Lung microvascular endothelial cell (primary cell): ENCODE results near the gene FREM1. TPM values are rescaled to one million over a fixed set of nuclear protein-coding genes. Genes with fewer than 3 reads are reported as not detected.

Source experiments
- DNase-seq, 2 donors: peaks; one replicate each; pipeline versions ENCODE4 v3.0.0 to v3.0.0-alpha.2; 2010; ENCODE audit warnings: low read depth in 2 of 2
- total RNA-seq: library from RNA; depleted of rRNA; stranded (reverse); fragments of >200 nt; gene quantifications from 2 replicates; pipeline ENCODE4 v1.2.1, GENCODE V29; 2014

Gene FREM1
- total RNA-seq, 1 donor from 2014 or later, result not detected

DNA sequence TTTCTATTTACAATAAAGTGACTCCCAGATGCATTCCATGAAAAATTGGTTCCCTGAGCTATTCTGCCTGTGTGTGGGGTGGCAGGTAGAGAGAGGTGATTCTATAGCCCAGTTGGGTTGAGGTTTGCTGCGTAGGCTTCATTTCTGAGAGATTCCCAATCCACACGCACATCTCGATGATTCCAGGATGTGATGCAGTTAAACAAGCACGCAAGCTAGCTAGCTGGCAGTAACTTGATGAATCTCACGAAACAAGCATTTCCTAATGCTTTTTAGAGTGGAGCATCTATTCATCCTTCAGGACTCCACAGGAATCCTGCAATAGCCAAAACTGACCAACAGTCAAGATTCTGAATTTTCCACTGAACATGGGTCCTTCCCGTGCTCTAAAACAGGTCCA is 143.9 kb downstream of the FREM1 start:
- peak in 1 of 2 donors; percentile 85 for DNase-seq

DNA sequence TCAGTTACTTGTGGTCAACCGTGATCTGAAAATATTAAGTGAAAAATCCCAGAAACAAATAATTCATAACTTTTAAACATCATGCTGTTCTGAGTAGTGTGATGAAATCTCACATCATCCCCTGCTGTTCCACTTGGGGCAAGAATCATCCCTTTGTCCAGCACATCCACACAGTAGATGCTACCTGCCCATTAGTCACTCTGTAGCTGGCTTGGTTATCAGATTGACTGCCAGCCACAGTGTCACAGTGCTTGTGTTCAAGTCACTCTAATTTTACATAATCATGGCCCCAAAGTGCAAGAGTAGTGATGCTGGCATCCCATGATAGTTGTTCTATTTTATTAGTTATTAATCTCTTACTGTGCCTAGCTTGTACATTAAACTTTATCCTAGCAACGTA is 148.6 kb downstream of the FREM1 start:
- no peak for DNase-seq

DNA sequence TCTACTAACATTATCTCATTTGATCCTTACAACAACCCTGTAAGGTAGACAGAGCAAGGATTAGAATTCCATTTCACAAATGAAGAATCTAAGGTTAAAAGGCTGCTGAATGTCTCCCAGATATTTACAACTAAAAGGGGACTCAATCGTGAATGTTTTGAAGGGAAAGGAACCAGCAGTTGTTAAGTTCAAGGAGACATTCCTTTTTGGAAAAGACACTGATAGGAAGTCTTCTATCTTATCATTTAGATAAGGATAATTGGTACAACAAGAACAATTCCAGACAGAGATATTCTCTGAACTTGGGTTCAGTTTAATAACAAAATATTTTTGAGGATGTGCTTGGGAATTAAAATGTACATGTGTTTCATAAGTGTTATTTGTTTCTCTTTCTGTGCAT is 150.2 kb downstream of the FREM1 start:
- DNase-seq, result no peak

DNA sequence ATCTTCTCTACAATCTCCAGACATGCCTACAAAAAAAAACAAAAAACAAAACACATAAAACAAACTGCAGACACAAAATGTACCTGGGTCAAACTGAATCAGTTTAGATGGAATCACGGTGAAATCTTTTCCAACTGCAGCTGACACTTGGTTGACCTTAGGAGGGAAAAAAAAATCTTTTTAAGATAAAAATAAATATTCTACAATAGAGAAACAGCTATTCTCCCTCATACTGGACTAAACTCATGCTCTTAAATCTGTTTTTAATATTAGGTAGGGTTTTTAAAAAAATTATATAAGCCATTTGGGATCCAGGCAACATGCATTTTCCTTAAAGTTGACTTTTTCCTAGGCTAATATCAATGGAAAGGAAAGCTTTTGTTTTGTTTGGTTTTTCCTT is 153.9 kb downstream of the FREM1 start:
- no peak for DNase-seq

DNA sequence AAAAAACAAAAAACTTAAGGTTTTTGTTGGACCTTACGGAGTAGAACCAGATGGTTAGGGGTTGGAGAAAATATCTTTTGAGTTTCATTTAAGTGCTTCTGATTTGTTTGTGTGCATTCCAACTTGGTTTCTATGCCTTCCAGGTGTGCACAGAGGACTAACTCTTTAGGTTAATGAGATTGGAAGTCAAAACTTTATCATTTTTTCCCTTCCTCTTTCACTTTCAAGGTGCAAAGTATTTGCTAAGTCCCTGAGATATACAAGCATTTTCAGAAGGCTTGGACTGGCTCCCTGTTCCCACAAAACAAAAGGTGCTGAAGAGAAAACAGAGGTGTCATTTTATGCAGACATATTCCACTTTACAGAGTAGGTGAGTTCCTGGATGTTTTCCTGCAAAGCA is 157.4 kb downstream of the FREM1 start:
- DNase-seq, result no peak

DNA sequence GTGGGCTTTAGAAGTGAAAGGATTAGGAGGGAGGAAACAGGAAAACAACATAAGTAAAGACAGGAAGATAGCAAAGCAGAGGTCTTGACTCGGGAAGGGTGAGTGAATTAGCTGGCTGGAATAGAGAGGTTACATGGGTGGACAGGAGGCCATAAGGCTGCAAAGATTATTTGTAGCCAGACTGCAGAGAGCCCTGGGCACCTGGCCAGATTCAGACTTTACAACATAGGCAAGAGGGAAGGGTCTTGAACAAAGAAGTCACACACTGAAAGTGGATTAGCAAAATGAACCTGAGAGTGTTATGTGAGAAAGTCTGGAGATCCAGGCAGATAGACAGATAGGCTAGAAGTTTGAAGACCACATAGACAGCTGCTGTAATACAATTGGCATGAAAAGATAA is 158.0 kb downstream of the FREM1 start:
- DNase-seq, result peak; percentile 88 to 90

DNA sequence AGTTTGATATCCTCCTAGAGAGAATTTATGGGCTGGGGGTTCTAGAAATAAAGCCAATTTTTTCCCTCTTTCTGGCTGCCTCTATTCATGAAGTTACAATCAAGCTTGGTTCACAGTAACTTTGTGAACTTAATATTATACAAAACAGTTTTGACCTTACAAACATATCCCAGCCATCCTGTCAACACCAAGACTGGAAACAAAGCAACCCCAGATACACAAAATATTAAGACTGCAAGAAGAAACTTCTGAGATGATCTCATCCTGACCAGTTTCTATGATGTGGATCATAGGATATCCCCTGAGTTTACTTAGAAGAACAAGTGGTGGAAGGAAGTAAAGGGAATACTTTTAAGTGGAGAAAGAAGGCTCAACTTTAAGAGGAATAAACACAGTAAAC is 159.4 kb downstream of the FREM1 start:
- peak in 1 of 2 donors; percentile 83 for DNase-seq

DNA sequence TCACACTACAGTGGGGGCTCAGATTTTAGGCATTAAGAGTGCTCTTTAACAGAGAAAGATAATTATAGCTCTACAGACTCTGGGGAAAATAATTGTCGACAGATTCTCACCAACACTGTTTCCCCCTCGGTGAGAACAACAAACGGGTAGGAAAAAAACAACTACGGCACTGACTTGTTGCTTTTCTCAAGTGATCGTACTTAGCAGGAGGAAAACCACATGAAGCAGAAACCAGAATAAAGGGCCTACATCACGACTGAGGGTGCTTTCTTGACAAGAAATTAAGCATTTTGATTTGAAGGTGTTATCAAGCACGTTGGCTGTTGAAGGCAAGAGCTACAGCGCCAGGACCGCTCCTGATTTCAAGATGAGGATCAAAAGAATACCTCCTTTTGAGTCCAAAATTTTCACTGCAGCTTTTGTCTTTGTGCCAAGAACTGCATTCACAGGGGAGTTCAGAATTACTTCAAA is 160.5 kb downstream of the FREM1 start:
- DNase-seq, result no peak

DNA sequence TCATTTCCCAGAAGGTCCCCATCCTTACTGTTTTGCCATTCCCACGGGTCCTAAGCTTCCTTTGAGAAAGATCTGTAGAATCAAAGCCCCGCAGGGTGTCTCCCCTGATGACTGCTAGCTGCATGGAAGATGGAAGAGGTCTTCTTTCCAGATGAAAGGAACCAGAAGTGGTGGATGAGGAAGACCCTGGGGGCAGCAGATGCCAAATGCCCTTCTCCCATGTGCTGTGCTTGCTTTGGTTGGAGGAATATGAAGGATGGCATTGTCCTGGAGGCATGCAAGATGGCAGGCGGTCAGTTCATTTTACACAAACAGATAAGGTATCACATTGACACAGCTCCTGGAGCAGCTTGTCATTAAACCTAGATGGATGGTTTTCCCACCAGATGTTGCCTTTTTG is 161.9 kb downstream of the FREM1 start:
- DNase-seq, result no peak

DNA sequence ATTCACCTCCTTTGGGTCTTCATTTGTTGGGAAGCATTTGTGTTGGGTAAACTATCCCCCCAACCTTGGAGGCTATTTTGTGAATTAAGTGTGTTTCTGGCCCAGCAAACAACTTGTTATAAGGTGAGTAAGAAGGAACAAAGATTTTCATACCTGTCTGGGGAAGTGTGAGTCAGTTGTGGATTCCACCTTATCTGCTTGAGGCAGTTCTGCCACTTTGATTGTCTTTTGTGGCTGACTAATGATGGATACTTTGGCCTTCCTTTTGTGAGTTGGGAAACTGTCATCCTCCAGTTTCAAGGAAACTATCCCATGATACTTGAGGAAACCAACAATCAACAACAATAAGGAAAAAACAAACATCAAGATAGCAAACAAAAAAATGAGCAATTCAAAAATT is 163.1 kb downstream of the FREM1 start:
- DNase-seq, result peak in 1 of 2 donors; percentile 18

DNA sequence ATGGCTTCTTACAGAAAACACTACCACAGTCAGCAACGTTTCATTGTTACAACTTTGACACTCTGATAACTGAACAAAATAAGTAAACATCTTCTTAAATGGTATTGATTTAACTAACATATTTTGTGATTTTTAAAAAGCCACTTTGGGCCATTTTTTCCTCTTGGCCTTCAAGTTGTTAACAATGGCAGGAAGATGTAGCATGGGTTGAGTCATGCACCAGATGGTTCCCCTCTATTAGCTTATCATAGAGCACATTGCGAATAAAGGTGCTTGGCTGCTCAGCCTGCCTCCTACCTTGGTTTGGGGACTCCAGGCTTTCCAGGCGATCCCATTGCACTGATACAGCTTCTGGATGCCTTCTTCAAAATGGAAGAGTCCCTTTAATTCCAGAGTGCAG is 163.6 kb downstream of the FREM1 start:
- peak; percentile 57 to 87 for DNase-seq

DNA sequence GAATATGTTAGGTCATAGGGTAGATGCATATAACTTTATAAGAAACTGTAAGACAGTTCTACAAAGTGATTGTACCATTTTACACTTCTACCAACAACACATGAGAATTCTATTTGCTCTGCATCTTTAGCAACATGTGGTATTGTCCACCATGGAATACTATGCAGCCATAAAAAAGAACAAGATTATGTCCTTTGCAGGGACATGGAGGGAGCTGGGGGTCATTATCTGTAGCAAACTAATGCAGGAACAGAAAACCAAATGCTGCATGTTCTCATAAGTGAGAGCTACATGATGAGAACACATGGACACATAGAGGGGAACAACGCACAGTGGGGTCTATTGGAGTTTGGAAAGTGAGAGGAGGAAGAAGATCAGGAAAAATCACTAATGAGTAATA is 165.5 kb downstream of the FREM1 start:
- no peak for DNase-seq

DNA sequence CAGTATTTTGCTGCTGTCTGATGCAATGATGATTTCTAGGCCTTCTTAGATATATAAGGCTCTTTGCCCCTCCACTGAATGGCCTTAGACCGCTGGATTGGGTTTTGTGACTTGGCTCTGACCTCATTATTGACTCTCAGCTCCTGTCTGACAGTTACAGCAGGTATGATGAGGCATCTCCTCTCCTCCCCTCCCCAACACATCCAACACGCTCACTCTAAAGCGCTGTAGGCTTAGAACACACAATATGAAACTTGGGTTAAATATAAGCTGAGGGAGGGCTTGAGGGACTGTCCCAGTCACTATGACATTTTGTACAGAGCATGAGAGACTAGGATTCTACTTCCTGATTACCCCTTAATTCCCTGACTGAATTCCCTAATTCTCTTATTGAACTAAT is 168.9 kb downstream of the FREM1 start:
- no peak for DNase-seq

DNA sequence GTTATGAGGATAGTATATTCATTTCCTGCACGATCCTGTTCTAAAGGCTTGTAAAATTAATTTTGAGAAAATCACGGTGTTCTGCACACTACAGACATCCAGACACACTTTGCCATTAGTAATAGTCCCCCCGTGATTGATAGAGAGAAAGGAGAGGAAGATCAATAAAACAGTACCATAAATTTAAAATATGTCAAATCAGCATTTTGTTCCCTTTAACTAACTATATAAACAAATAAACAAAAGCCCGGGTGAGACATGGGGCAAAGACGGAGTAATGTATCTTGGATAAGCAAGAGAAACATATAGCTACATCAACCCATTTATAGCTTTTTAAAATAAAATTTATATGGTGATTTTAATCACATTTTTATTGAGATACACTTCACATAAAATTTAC is 177.1 kb downstream of the FREM1 start:
- no peak for DNase-seq

DNA sequence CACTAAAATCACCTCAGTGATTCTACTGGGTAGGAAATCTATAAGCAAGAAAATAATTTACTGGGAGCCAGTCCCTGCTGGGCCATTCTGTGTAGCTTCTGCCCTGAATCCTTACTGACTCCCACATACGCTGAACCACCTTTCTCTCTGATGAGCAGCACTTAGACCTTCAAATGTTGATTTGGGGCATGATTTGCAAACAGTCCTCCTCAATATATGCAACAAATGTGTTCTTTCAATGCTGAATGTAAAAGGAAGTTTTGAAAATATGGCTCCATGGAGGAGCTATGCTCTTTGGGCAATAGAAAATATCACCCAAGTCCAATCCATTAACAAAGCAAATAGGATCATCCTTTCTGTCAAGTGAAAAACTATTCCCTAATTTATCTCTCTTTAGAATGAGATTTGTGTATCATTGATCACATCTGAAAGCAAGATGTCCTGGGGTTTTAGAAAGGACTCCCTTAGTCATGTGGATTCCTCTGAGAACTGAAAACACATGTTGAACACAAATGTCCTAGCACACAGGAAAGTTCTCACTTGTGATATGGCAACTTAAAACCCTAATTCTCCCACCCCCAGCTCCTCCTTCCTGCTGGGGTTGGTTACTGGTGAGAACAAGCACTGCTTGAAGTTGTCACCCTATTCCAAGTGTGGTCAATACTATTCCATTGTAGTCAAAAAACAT is 178.8 kb downstream of the FREM1 start:
- no peak for DNase-seq

DNA sequence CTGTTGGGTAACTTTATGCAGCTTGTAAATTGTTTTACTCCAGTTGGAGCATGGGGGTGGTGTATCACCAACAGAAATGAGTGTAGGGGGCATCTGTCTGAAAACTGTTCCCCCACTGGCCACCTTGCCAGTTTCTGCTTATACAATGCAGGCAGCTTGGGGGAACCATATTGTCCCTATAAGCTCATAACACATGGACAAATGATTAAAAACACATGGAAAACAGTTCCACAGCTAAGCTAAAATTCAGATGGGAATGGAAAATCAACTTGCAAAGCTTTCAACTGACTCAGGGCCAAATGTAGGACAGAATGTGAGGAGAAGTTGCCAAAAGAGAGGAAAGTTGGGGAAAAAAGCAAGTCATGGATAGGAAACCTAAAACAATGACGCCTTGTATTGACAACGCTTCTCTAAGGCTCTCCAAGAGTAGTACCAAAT is 179.7 kb downstream of the FREM1 start:
- no peak for DNase-seq

DNA sequence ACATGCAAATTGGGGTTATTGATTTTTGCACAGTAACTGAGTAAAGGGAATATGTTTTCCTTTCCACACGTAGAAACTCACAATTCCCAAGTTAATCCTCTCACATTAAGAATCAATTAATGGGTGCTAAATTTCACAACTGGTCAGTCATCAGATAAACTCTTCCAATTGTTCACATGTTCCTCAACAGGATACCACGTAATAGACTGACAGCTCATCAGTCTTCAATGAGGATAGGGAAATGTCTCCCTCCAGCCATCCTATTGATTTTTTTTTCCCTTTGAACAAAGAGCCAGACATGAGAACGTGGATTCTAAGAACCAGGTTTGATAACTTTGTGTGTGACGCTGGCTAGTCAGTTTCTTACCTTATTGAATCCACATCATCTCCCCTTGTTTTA is 186.9 kb downstream of the FREM1 start:
- DNase-seq, result peak in 1 of 2 donors; percentile 24

DNA sequence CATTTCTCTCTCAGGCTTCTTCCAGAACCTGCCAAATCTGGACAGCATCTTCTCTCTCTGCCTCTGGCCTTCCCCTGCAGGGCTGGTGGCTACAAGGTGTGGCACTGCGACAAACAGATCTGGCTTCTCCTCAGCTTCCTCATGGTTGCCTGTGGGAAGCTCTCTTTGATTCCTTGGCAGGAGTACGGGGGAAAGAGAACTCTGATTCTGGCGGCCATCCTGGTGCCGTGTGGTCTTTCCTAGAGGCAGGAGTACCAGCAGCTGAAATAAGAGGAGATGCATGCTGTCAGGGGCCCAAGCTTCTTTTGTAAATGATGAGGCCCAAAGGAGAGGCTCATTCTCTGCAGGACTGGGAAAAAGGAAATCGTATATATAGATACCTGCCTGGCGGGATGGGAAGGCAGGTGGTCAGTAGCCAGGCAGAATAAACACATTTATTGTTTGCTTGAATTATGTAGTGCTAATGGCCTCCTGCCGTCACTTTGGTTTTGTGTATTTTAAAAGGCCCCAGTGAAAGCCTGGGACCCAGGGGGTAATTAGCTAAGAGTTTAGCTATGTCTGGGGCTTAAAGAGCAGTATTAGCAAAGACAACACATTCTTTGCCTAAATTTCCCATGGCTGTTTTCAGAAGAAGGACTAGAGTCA is 187.7 kb downstream of the FREM1 start, which contains the start of gene CER1:
TSS of gene CER1 (minus strand) at position 343 of the 645 bp plus-strand sequence. CDS start at position 282, 61 bp downstream.
- no peak for DNase-seq

DNA sequence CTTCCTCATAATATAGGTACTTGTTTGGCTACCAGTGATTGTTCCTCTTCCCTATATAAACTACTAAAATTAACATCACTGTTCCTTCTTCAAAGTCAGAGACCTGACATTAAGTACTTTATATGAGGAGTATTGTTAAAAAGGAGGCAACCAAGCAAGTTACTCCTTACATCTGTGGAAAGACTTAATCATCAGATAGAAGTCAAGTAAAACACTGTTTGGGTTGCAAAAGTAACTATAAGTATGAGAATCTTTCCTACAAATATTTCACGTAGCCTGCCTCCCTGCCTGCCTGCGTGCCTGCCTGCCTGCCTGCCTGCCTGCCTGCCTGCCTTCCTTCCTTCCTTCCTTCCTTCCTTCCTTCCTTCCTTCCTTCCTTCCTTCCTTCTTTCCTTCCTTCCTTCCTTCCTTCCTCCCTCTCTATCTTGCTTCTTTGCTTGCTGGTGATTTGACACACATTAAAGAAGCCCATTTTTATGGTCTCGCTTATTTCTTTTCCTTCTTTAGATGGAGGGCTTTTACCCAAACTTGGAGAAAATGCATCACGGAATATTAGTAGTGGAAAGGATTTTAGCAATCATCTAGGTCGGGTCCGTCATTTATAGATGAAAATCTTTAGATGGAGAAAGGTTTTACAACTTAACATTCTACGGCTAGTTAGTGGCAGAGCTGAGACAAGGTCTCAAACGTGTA is 190.9 kb downstream of the FREM1 start:
- DNase-seq, result no peak

DNA sequence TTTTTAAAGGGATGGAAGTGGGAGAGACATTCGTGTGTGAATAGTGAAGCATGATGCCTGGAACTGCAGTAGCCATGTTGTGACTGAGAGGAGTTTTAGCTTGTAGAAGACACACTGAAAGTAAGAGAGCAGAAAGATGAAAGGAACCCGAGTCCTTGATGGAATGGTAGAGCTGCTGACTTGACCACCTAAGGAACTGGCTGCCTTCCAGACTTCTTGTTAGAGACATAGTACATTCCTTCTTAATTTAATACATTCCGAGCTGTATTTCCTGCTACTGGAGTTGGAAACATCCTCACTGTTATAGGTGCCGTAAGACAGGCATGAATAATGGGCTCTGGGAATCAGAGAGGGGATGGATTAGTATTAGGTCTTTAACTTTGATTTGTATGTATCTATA is 195.1 kb downstream of the FREM1 start:
- DNase-seq, result peak in 1 of 2 donors; percentile 46

DNA sequence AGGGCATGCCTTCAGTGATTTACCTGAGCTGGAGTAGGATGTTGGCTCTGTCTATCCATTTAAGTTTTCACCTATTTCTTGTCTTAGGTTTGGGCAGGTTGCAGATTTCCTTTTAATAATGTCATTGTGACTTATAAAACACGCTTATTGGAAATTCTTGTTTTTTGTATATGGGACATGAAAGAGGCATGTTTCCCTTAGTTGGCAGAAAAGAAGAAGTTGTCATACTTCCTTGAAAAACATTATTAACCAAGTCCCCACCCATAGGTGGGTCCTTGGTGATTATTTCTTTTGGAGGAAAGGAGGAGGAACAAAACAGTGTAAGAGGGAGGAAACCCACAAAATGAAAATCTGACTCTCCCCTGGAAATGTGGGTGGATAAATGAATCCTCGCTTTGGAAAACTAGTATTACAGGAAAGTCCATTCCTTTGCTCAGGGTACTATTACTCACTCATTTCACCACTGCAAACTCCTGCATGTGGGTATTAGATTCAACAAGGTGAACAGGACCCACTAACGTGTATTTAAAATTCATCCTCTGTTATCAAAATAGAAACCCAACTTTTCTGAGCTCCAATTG is 197.0 kb downstream of the FREM1 start:
- DNase-seq, result no peak

DNA sequence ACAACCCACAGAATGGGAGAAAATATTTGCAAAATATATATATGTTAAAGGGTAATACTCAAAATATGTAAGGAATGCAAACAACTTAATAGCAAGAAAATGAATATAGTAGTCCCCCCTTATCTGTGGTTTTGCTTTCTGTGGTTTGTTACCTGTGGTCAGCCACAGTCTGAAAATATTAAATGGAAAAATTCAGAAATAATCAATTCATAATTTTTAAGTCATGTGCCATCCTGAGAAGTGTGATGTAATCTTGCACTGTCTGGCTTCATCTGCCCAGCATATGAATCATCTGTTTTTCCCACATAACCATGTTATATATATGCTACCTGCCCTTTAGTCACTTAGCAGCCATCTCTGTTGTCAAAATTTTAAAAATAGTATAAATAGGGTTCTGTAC is 199.4 kb downstream of the FREM1 start:
- peak in 1 of 2 donors; percentile 42 for DNase-seq
